Measurements from ENCODE around the gene TMED1. TPM values are rescaled to one million over a fixed set of nuclear protein-coding genes. Genes with fewer than 3 reads are reported as not detected.
"Not testable (repeated sequence)": the region's sequence is repeated elsewhere in the genome, so short reads cannot be mapped to it uniquely, and the experiment has no call there.

The TMED1 gene
- total and polyA plus RNA-seq, 4 donors: 25.8 to 49.8 (median 33.9) TPM

DNA sequence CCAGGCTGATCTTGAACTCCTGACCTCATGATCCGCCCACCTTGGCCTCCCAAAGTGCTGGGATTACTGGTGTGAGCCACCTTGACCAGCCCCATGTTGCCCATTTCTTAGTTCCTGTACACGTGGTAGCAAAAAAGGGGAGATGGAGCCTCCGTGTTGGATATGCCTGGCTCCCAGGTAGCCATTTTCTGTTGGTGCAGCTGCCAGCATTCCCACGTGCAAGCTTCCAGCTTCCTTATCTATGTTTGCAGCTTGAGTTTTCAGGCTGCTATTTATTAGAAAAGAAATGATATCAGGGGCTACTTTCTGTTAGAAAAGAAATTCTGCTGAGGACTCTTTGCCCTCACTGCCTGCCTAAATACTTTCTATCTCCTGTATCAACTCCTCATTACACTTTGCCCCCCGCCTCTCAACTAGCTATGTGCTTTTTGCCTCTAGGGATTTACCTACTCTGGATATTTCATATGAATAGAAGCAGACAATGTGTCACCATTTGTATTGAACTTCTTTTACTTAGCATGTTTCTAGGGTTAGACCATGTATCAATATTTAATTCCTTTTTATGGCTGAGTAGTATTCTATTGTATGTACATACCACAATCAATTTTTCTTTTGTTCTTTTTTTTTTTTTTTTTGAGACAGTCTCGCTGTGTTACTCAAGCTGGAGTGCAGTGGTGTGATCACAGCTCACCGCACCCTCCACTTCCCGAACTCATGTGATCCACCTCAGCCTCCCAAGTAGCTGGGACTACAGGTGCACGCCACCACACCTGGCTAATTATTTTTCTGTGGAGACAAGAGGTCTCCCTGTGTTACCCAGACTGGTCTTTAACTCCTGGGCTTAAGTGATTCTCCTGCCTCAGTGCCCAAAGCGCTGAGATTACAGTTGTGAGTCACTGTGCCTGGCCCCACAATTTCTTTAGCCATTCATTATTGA lies 3.4 kb upstream of the TMED1 start:
- H3K36me3 ChIP-seq (ENCODE audit: control insufficient read depth in 4 of 4, insufficient read depth in 4 of 4, low read length in 4 of 4): no peaks in the 10 kb centered on the region
- peaks cover 0 to 9% (median 6%) of the 10 kb centered on the region in 5 donors for H3K4me1 ChIP-seq (ENCODE audit: control insufficient read depth in 5 of 5, insufficient read depth in 5 of 5, low read length in 5 of 5)
- TF ChIP-seq CTCF (IDR thresholded peaks at IDR 0.05; ENCODE audit: control extremely low read depth, extremely low read depth): no peak
- DNase-seq (no peak), ATAC-seq (ENCODE audit: insufficient read depth, low FRiP score) (no peak)
- H3K4me3 ChIP-seq: no peak overlapping the region
- no peaks in the 10 kb centered on the region for H3K27me3 ChIP-seq (ENCODE audit: control insufficient read depth in 3 of 3, insufficient read depth in 3 of 3, low read length in 2 of 3)
- 82 to 89% methylated on average over 10 of the region's 10 CpGs for WGBS, 2 donors
- no peak overlapping the region for H3K27ac ChIP-seq (ENCODE audit: low read depth in 1 of 2, low read length in 1 of 2)
- peaks cover 0 to 7% (median 1%) of the 10 kb centered on the region in 4 donors for H3K9me3 ChIP-seq (ENCODE audit: control insufficient read depth in 4 of 4, insufficient read depth in 3 of 4, low read length in 3 of 4)
- no peak overlapping the region for H3K9ac ChIP-seq (ENCODE audit: insufficient read depth in 1 of 2, low read length in 2 of 2)

- no peak overlapping the region for H3K27ac ChIP-seq (ENCODE audit: low read depth in 1 of 2, low read length in 1 of 2)
- H3K9me3 ChIP-seq (ENCODE audit: control insufficient read depth in 4 of 4, insufficient read depth in 3 of 4, low read length in 3 of 4): peaks cover 0 to 7% (median 1%) of the 10 kb centered on the region in 4 donors
- no peak overlapping the region for H3K4me3 ChIP-seq
- ATAC-seq (ENCODE audit: insufficient read depth, low FRiP score) (no peak), DNase-seq (no peak)
- no peak for TF ChIP-seq CTCF (IDR thresholded peaks at IDR 0.05; ENCODE audit: control extremely low read depth, extremely low read depth)
- WGBS, 2 donors: 87 to 90% methylated on average over 11 of the region's 11 CpGs
- H3K4me1 ChIP-seq (ENCODE audit: control insufficient read depth in 5 of 5, insufficient read depth in 5 of 5, low read length in 5 of 5): peaks cover 0 to 9% (median 6%) of the 10 kb centered on the region in 5 donors
- H3K27me3 ChIP-seq (ENCODE audit: control insufficient read depth in 3 of 3, insufficient read depth in 3 of 3, low read length in 2 of 3): no peaks in the 10 kb centered on the region
- no peaks in the 10 kb centered on the region for H3K36me3 ChIP-seq (ENCODE audit: control insufficient read depth in 4 of 4, insufficient read depth in 4 of 4, low read length in 4 of 4)
- no peak overlapping the region for H3K9ac ChIP-seq (ENCODE audit: insufficient read depth in 1 of 2, low read length in 2 of 2)
These were observed 2.4 kb upstream of the TMED1 start for GRCh38 chr19:10838377-10838776.

- H3K27ac ChIP-seq (ENCODE audit: low read depth in 1 of 2, low read length in 1 of 2); H3K4me3 ChIP-seq; ATAC-seq (ENCODE audit: insufficient read depth, low FRiP score); H3K36me3 ChIP-seq (ENCODE audit: control insufficient read depth in 4 of 4, insufficient read depth in 4 of 4, low read length in 4 of 4); H3K9me3 ChIP-seq (ENCODE audit: control insufficient read depth in 4 of 4, insufficient read depth in 3 of 4, low read length in 3 of 4); H3K9ac ChIP-seq (ENCODE audit: insufficient read depth in 1 of 2, low read length in 2 of 2); H3K4me1 ChIP-seq (ENCODE audit: control insufficient read depth in 5 of 5, insufficient read depth in 5 of 5, low read length in 5 of 5); H3K27me3 ChIP-seq (ENCODE audit: control insufficient read depth in 3 of 3, insufficient read depth in 3 of 3, low read length in 2 of 3); DNase-seq: not testable (repeated sequence)
- 95 to 100% methylated on average over 7 of the region's 7 CpGs for WGBS, 2 donors
These were observed 1.6 kb upstream of the TMED1 start for GRCh38 chr19:10837649-10838048.

DNA sequence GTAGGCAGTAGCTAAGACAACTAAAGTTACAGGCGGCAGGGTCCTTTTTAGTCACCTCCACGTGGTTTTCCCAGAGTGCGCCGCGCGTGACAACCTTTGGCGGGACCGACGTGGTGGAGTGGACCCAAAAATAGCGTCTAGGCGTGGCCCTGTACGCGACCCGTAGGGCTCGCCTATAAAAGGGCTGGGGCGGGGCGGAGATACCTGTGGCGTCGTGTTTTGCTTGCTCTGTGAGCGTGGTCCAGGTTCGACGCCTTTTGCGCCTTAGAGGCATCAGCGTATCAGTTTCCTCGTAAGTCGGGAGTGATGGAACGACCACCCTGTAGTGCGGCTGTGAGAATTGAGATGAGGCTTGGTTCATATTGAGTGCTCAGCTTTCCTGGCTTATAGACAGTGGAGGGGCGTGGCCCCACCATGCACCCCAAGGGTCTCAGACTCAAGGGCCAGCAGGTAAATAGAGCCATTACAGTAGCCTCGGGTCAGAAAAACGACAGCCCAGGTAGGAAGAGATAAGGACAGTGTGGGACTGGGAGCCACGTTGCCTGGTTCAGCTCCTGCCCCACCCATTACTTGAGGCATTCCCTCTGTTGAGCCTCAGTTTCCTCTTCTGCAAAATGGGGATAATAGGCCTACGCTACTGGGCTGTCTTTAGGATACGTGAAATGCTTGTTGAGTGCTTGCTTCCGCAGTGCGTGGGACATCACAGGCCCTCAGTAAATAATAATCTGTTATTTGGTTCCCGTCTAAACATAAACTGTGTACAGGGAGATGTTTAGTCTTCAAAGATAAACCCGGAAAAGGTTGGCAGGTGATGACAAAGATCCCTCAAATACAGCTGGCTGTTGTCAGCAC lies 693 bp upstream of the TMED1 start:
- Histone ChIP-seq H3K9ac (ENCODE audit: insufficient read depth in 1 of 2, low read length in 2 of 2) (peak overlapping the region; percentile 87 to 95), H3K36me3 (ENCODE audit: control insufficient read depth in 4 of 4, insufficient read depth in 4 of 4, low read length in 4 of 4) (peaks cover 0 to 15% (median 4%) of the 10 kb centered on the region in 4 donors), H3K4me1 (ENCODE audit: control insufficient read depth in 5 of 5, insufficient read depth in 5 of 5, low read length in 5 of 5) (peaks cover 0 to 9% (median 6%) of the 10 kb centered on the region in 5 donors), H3K4me3 (no peak overlapping the region), H3K9me3 (ENCODE audit: control insufficient read depth in 4 of 4, insufficient read depth in 3 of 4, low read length in 3 of 4) (peaks cover 0 to 7% (median 0%) of the 10 kb centered on the region in 4 donors), H3K27me3 (ENCODE audit: control insufficient read depth in 3 of 3, insufficient read depth in 3 of 3, low read length in 2 of 3) (no peaks in the 10 kb centered on the region), H3K27ac (ENCODE audit: low read depth in 1 of 2, low read length in 1 of 2) (peak overlapping the region; percentile 96 to 98)
- WGBS, 2 donors: 31 to 33% methylated on average over 38 of the region's 38 CpGs
- no peak for TF ChIP-seq CTCF (IDR thresholded peaks at IDR 0.05; ENCODE audit: control extremely low read depth, extremely low read depth)
- peak; percentile 14 for ATAC-seq (ENCODE audit: insufficient read depth, low FRiP score)
- peak in 2 of 3 donors; percentile 40 to 51 for DNase-seq

Measured in lung (tissue), 12 donors.